Activated T-cell treated with anti-CD3 and anti-CD28 coated beads, Interleukin-2, amount 50 U/mL, for 4 hours (primary cell): Measurements from ENCODE around the gene WTAP. TPM values are rescaled to one million over a fixed set of nuclear protein-coding genes. Genes with fewer than 3 reads are reported as not detected.

ENCODE experiments used
- ATAC-seq, 2 donors: fragments of 200-7000 bp; cut with Tn5 transposase; one replicate each; pipeline ENCODE4 v1.10.0; 2021
- DNase-seq: peaks from one replicate; pipeline ENCODE4 v3.0.0-alpha.2; 2020
- H3K27me3 Mint-ChIP-seq: one replicate; pipeline ENCODE4 v1.8.0; 2021; ENCODE audit warnings: low read depth, mixed read lengths
- H3K36me3 Mint-ChIP-seq: one replicate; pipeline ENCODE4 v1.8.0; 2022; ENCODE audit warnings: mixed read lengths; ENCODE audit not compliant: insufficient read depth
- H3K4me1 Mint-ChIP-seq: one replicate; pipeline ENCODE4 v1.8.0; 2021; ENCODE audit warnings: low read depth, mixed read lengths
- H3K4me3 Mint-ChIP-seq: one replicate; pipeline ENCODE4 v1.8.0; 2021; ENCODE audit warnings: mild to moderate bottlenecking, moderate library complexity, mixed read lengths
- H3K9me3 Mint-ChIP-seq: one replicate; pipeline ENCODE4 v1.8.0; 2021; ENCODE audit warnings: mixed read lengths
- total RNA-seq, 3 donors: library from RNA; stranded (reverse); gene quantifications; one replicate each; pipeline ENCODE4 v1.2.1, GENCODE V29; 2021

Gene WTAP
- total RNA-seq = 100 to 1,000 TPM; 103 to 108 (median 104) TPM

DNA sequence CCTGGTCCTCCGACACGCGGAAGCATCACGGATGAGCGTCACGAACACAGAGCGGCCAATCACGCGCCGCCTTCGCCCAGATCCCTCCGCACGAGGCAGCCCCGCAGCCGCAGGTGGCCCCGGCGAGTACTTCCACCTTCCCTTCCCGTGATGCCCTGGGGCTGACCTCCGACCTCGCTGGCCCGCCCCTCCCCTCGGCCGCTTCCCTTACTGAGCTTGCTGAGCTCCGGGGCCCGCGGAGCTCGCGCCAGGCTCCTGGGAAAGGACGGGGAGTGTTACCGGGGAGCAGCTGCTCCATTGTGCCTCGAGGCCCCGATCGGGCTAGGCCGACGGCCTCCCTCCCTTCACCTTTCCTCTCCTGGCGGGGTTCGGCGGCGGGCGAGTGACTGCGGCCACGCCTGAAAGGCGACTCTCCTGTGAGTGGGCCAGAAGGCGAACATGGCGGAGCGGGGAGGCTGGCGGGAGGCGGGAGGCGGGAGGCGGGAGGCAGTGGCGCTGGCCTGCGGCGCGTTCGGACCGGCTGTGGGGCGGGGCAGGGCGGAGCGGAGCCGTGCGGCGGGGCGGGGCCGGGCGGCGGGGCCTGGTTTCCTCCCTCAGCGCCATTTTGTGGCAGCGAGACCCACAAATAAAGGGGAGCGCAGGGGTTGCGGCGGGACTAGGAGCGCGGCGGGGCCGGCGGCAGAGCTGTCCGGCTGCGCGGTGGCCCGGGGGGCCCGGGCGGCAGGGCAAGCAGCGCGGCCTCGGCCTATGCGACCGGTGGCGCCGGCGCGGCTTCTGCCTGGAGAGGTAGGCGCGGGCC, at the start of gene WTAP:
Gene WTAP (plus strand): TSS at position 589 of the 799 bp plus-strand sequence. CDS start 8,760 bp downstream, outside the sequence.
- Mint-ChIP-seq H3K9me3 (no peaks in the 10 kb centered on the region), H3K27me3 (no peaks in the 10 kb centered on the region), H3K36me3 (peaks cover 14% of the 10 kb centered on the region), H3K4me3 (peak within 1 kb of the TSS; percentile 92), H3K4me1 (peaks cover 45% of the 10 kb centered on the region)
- DNase-seq (peak; percentile 96), ATAC-seq (peak; percentile 86)

DNA sequence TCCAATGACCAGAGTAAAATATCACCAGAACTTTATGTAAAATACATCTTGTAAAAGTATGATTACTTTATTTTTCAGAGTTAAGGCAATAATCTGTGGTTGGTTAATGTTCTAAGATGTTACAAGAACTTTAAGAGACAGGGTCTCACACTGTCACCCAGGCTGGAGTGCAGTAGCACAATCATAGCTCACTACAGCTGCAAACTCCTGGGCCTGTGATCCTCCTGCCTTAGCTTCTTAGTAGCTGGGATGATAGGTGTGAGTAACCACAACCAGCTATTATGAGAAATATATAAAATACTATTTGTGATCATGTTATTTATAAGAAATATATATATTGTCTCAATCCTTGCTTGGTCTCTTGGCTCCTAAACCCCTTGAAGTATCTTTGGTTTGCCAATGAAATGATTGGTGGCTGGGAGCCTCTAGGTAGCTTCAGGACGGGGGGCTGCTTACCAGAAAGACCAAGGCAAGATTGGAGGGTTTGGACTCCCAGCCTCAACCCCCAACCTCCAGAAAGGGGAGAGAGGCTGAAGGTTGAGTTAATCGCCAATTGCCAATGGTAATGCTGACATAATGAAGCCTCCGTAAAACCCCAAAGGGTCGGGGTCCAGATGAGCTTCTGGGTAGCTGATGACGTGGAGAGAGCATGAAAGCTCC, 49.7 kb upstream of the WTAP start:
- Mint-ChIP-seq H3K27me3 (no peaks in the 10 kb centered on the region), H3K9me3 (no peaks in the 10 kb centered on the region), H3K4me3 (no peak overlapping the region), H3K4me1 (peaks cover 25% of the 10 kb centered on the region), H3K36me3 (peaks cover 36% of the 10 kb centered on the region)
- DNase-seq (no peak), ATAC-seq (no peak)

DNA sequence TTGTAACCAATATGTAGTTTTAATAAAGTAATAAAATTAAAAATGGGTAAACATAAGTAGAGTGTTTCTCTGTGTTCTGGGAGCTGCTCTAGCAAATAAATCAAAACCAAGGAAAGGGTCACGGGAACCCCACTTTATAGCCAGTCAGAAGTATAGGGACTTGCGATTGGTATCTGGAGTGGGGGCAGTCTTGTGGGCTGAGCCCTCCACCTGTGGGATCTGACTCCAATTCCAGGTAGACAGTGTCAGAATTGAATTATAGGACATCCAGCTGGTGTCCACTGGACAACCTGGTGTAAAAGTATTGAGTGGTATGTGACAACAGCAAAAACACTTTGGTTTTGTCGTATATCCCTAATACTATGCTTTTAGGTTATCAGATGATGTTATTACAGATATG, 48.7 kb upstream of the WTAP start:
- Mint-ChIP-seq H3K36me3 (peaks cover 35% of the 10 kb centered on the region), H3K9me3 (no peaks in the 10 kb centered on the region), H3K27me3 (no peaks in the 10 kb centered on the region), H3K4me3 (no peak overlapping the region), H3K4me1 (peaks cover 25% of the 10 kb centered on the region)
- no peak for DNase-seq
- no peak for ATAC-seq

DNA sequence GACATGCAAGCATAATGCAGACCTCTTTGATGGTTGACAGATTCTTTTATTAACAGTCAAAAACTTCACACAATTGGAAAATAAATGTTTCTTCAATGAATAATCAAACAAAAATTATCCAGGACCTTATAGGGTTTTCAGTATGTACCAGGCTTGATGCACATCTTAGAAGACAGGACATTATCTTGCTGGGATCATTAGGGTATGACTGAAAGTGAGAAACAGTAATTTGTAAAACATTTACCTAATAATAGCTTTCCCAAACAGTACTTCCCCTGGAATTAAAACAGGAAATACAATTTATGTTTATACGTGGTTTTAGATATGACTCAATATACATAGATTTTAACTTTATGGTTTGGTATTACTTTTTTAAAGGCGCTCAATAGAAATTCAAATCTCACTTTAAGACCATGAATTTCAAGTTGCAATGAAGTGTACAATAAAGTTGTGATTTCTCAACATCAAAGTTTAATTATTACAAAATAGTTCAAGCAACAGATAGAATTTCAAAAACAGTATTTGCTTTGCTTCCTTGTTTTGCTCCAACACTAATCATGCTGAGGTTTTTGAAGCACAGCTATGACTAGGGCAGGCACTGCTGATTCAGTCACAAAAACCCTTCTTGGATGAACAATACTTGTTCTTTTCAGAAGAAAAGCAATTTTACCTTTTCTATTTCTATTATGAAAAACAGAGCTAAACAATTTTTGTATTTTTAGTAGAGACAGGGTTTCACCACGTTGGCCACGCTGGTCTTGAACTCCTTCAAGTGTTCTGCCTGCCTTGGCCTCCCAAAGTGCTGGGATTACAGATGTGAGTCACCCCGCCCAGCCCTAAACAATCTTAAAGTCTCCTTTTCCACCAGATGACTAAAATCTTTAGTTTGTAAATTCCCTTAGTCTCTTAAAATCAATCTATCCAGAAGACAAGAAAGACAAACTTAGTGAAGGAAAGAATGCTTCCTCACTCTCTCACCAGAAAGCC, 47.9 kb upstream of the WTAP start:
- peaks cover 32% of the 10 kb centered on the region for H3K36me3 Mint-ChIP-seq
- peak; percentile 71 to 74 for ATAC-seq

DNA sequence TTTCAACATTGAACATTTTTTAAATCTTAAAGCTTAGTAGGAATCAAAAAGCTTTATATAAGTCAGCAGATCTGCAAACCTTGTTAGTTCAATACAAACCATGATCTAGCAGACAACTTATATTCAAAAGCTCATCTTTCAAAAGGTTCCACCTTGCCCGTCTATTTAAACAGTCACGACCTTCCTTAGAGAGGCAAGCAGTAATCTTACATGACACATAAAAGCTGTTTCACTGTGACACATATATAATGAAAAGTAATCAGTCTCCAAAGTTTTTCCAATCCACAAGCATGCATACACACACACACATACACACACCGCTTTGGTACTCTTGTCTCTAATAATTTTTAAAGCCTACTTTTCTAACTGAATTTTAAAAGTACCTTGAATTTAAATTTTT, 47.2 kb upstream of the WTAP start:
- H3K36me3 Mint-ChIP-seq = peaks cover 31% of the 10 kb centered on the region
- no peaks in the 10 kb centered on the region for H3K9me3 Mint-ChIP-seq
- H3K27me3 Mint-ChIP-seq = no peaks in the 10 kb centered on the region
- DNase-seq = no peak
- H3K4me3 Mint-ChIP-seq = no peak overlapping the region
- ATAC-seq = peak; percentile 33 to 35
- peaks cover 25% of the 10 kb centered on the region for H3K4me1 Mint-ChIP-seq

More for the DNA sequence above, 47.9 kb upstream of the WTAP start:
- Mint-ChIP-seq H3K4me1 (peaks cover 25% of the 10 kb centered on the region), H3K4me3 (no peak overlapping the region), H3K27me3 (no peaks in the 10 kb centered on the region), H3K9me3 (no peaks in the 10 kb centered on the region)
- no peak for DNase-seq

DNA sequence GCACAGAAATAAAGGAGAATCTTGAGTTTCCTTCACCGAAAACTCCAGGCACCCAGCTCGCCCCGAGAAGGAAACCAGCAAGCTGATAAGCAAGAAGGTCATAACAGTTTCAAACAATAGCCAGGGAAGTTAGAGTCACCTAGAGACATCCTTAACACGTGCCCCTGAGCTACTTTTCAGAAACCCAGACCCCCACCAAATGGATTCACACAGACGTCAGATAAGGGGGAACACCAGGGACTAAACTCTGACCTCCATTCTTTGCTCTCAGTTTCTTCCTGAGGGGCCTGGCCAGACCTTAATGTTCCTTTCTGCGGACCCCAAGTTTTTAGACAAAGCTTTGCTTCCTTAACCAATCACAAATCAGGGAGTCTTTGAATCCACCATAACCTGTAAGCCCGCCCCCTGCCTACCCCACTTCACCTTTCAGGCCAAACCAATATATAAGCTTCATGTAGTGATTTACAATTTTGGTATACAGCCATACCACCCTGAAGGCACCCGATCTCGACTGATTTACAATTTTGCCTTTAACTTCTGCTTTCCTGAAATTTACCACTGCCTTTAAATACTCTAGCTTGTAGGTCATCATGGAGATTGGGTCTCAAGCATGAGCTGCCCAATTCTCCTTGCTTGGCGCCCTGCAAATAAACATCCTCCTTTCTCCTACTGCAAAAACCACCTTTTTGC, 46.0 kb upstream of the WTAP start:
- no peak for DNase-seq
- Mint-ChIP-seq H3K4me1 (peaks cover 30% of the 10 kb centered on the region), H3K36me3 (peaks cover 33% of the 10 kb centered on the region), H3K4me3 (no peak overlapping the region), H3K27me3 (no peaks in the 10 kb centered on the region), H3K9me3 (no peaks in the 10 kb centered on the region)
- ATAC-seq = no peak

DNA sequence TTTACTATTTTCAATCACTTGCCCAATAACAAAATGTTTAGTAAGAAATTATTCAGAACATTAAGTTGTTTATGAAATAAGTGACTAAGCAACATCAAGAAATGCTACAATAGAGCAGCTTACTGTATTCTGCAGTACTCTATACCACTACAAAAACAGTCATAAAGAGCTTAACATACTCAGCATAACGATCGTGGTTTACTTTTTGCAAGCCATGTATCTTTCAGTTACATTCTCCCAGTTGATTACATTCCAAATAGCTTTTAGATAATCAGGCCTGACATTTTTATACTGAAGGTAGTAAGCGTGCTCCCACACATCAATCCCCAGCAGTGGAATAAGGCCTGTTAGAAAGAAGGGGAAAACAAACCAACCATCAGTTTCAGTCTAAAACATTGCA, 45.0 kb upstream of the WTAP start:
- Mint-ChIP-seq H3K27me3 (no peaks in the 10 kb centered on the region), H3K4me1 (peaks cover 36% of the 10 kb centered on the region), H3K4me3 (no peak overlapping the region), H3K36me3 (peaks cover 36% of the 10 kb centered on the region), H3K9me3 (no peaks in the 10 kb centered on the region)
- ATAC-seq = peak in 1 of 2 donors; percentile 34
- no peak for DNase-seq

DNA sequence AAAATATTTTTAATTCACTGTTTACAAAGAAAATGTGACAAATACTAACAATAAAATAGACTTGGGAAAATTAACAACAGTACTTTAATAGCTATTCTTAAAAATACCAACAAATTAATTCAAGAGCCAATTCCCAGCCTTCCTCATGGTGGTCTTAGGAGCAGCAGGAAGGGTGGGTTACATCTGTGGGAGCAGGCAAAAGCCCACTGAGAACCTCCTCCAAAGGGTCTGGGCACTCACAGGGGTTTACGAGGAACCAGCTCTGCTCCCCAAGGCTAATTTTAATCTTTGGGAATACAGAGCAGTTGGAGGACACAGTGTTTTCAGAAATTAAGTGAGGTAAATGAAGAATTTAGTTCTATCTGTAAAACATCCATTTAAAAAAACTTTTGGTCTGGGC, 44.5 kb upstream of the WTAP start:
- H3K9me3 Mint-ChIP-seq = no peaks in the 10 kb centered on the region
- H3K27me3 Mint-ChIP-seq = no peaks in the 10 kb centered on the region
- ATAC-seq (no peak), DNase-seq (no peak)
- no peak overlapping the region for H3K4me3 Mint-ChIP-seq
- H3K36me3 Mint-ChIP-seq = peaks cover 36% of the 10 kb centered on the region
- H3K4me1 Mint-ChIP-seq = peaks cover 36% of the 10 kb centered on the region

DNA sequence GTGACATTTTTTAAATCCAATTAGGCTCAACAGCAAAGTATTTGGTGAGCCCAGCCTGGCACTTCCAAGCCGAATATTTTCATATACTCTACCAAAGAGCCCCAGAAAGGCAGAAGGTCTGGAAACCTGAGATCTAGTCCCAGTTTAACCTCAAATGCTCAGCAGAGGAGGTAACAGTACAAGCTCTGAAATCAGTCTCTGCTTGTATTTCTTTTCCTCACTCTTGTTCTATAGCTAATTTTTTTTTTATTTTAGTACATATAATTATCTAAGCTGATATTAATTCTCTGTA, 43.3 kb upstream of the WTAP start:
- Mint-ChIP-seq H3K4me1 (peaks cover 40% of the 10 kb centered on the region), H3K27me3 (no peaks in the 10 kb centered on the region), H3K9me3 (no peaks in the 10 kb centered on the region), H3K36me3 (peaks cover 37% of the 10 kb centered on the region), H3K4me3 (no peak overlapping the region)
- DNase-seq (no peak), ATAC-seq (no peak)

DNA sequence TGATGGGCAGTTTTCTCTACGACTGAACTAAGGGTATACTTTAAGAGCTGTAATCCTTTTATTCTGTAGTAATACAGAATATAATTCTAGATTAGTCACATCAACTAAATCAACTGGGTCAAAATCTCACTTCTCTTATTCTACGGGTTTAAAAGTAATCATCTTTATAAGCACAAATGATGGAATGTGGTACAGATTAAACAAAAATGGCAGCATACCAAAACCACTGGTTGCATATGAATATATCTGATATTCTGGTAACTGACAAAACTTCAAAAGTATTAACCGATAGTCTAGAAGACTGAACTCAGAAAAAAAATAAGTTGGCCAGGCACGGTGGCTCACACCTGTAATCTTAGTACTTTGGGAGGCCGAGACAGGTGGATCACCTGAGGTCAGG, 41.3 kb upstream of the WTAP start:
- Mint-ChIP-seq H3K9me3 (no peaks in the 10 kb centered on the region), H3K27me3 (no peaks in the 10 kb centered on the region), H3K36me3 (peaks cover 33% of the 10 kb centered on the region), H3K4me3 (no peak overlapping the region), H3K4me1 (peaks cover 35% of the 10 kb centered on the region)
- DNase-seq (no peak), ATAC-seq (no peak)

DNA sequence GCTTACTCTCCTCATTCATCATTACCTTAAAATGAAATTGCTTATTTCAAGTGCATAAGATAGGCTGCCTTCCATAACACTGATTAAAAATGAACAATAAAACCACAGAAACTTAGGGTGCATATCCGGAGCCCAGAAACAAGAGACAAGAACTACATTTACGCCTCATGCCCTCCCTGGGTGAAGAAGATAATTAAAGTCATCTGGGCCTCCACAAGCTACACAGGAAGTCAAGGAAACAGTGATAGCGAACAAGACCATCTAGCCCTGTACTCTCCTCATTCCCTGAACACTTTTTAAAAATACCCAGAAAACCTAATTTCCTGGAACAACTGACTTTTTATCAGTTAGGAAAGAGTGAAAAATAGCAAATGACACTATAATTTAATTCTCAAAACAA, 40.6 kb upstream of the WTAP start:
- Mint-ChIP-seq H3K27me3 (no peaks in the 10 kb centered on the region), H3K9me3 (no peaks in the 10 kb centered on the region), H3K4me1 (peaks cover 38% of the 10 kb centered on the region), H3K4me3 (peak overlapping the region; percentile 14), H3K36me3 (peaks cover 31% of the 10 kb centered on the region)
- ATAC-seq = peak in 1 of 2 donors; percentile 10
- no peak for DNase-seq

DNA sequence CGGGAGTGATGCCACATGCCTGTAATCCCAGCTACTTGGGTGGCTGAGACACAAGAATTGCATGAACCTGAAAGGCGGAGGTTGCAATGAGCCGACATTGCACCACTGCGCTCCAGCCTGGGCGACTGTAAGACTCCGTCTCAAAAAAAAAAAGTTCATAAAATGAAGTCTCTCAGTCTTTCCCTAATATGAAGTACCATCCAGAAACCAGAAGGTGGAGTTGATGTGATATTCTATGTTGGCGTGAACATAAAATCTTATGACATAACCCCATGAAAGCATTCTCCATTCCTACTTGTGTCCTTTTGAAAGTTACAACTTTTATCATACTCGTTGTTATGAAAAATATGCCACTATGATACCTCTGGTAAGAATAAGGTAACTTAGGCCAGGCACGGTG, 40.0 kb upstream of the WTAP start:
- Mint-ChIP-seq H3K36me3 (peaks cover 29% of the 10 kb centered on the region), H3K4me3 (no peak overlapping the region), H3K9me3 (no peaks in the 10 kb centered on the region), H3K27me3 (no peaks in the 10 kb centered on the region), H3K4me1 (peaks cover 40% of the 10 kb centered on the region)
- no peak for DNase-seq
- no peak for ATAC-seq

DNA sequence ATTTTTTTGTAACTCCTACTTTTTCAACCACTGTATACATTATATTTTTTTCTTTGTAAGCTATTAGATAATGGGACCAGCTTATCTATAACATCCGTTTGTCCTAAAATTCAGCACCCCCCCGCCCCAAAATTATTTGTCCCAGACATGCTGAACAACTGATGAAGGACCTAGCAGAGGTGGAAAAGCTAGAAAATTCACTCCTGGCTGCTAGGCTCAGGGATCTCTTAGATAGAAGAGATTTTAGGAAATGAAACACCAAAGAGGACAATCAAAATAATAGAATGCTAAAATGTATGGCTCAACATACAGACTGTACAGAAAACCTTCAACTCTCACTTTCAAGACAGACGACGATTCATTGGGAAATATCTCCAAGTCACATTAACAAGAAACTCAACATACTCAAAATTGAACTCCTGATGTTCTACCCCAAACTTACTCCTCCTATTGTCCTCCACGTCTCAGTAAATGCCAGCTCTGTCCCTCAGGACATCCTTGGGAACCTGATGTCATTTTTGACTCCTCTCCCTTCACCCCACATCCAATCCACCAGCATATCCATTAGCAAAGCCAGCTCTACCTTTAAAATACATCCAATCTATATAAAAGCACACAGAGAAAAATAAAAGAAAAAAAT, 38.9 kb upstream of the WTAP start:
- no peak for ATAC-seq
- DNase-seq = no peak
- no peak overlapping the region for H3K4me3 Mint-ChIP-seq
- peaks cover 26% of the 10 kb centered on the region for H3K36me3 Mint-ChIP-seq
- no peaks in the 10 kb centered on the region for H3K27me3 Mint-ChIP-seq
- no peaks in the 10 kb centered on the region for H3K9me3 Mint-ChIP-seq
- peaks cover 38% of the 10 kb centered on the region for H3K4me1 Mint-ChIP-seq
